HEK293 (cell line): ENCODE results near the gene ZSWIM6.

Experiments used
- CTCF ChIA-PET: fragments of 350-600 bp; formaldehyde crosslinking; extraction: SDS; loops from one replicate; lab custom pipeline; 2021; ENCODE audit warnings: antibody characterized with exemption; lab: Yijun Ruan, JAX
- POLR2A ChIA-PET: fragments of 300-600 bp; formaldehyde crosslinking; extraction: SDS; loops from one replicate; lab custom pipeline; 2020; ENCODE audit warnings: antibody characterized with exemption, inconsistent platforms; lab: Yijun Ruan, JAX
- H3K27ac ChIP-seq: fragments of 200-500 bp; sonication (Bioruptor generic); 2 replicates; pipeline ENCODE4 v1.5.1; 2014; ENCODE audit warnings: low read depth, low read length, control low read depth, inconsistent platforms; ENCODE audit errors: extremely low read depth
- H3K36me3 ChIP-seq, 2 experiments: fragments of 200-500 bp in 1 of 2; sonication (Bioruptor generic) in 1 of 2; 1 replicate in 1 of 2; 2 replicates in 1 of 2; pipeline ENCODE4 v1.5.1; 2014 to 2017; ENCODE audit warnings: inconsistent platforms in 2 of 2, low read length in 2 of 2; ENCODE audit not compliant: control insufficient read depth in 2 of 2, insufficient read depth in 1 of 2
- H3K4me1 ChIP-seq: fragments of 200-500 bp; sonication (Bioruptor generic); 2 replicates; pipeline ENCODE4 v1.5.1; 2014; ENCODE audit warnings: mild to moderate bottlenecking, low read length, inconsistent platforms; ENCODE audit not compliant: control insufficient read depth, insufficient read depth
- H3K4me3 ChIP-seq: 2 replicates; pipeline ENCODE4 v1.5.1; 2011; ENCODE audit warnings: low read depth, mild to moderate bottlenecking, control low read depth, low read length, moderate library complexity
- H3K9me3 ChIP-seq: fragments of 200-500 bp; sonication (Bioruptor generic); 2 replicates; pipeline ENCODE4 v1.5.1; 2014; ENCODE audit warnings: low read depth, low read length, inconsistent platforms; ENCODE audit not compliant: control insufficient read depth, insufficient read depth
- HOXA7 ChIP-seq: sonication (generic); formaldehyde crosslinking; IDR thresholded peaks from 2 replicates; pipeline ENCODE4 v1.8.1; 2022; ENCODE audit warnings: missing genetic modification reagents, borderline replicate concordance
- MYNN ChIP-seq: fragments of 450-650 bp; formaldehyde crosslinking; IDR thresholded peaks from 2 replicates; pipeline ENCODE4 v1.5.1; 2016; ENCODE audit warnings: missing biosample characterization, missing genetic modification characterization, borderline replicate concordance
- TRIM28 ChIP-seq: IDR thresholded peaks from 2 replicates; pipeline ENCODE4 v1.6.1; 2011; ENCODE audit warnings: low read length, control low read depth, borderline replicate concordance
- ZBTB44 ChIP-seq: fragments of 450-650 bp; IDR thresholded peaks from 2 replicates; pipeline ENCODE4 v1.5.1; 2018; ENCODE audit warnings: missing biosample characterization, mild to moderate bottlenecking, missing genetic modification characterization
- ZBTB48 ChIP-seq: fragments of 450-650 bp; formaldehyde crosslinking; IDR thresholded peaks from 2 replicates; pipeline ENCODE4 v1.5.1; 2016; ENCODE audit warnings: missing biosample characterization, missing genetic modification characterization
- ZEB2 ChIP-seq: fragments of 450-650 bp; formaldehyde crosslinking; IDR thresholded peaks from 2 replicates; pipeline ENCODE4 v1.5.1; 2016; ENCODE audit warnings: missing biosample characterization, missing genetic modification characterization
- ZIC2 ChIP-seq: fragments of 450-650 bp; formaldehyde crosslinking; IDR thresholded peaks from 2 replicates; pipeline ENCODE4 v1.5.1; 2016; ENCODE audit warnings: missing biosample characterization, missing genetic modification characterization
- ZNF121 ChIP-seq: fragments of 450-650 bp; formaldehyde crosslinking; IDR thresholded peaks from 2 replicates; pipeline ENCODE4 v1.5.1; 2016; ENCODE audit warnings: missing biosample characterization, missing genetic modification characterization
- ZNF146 ChIP-seq: fragments of 450-650 bp; formaldehyde crosslinking; IDR thresholded peaks from 2 replicates; pipeline ENCODE4 v1.5.1; 2016; ENCODE audit warnings: missing biosample characterization, missing genetic modification characterization
- ZNF19 ChIP-seq: fragments of 450-650 bp; formaldehyde crosslinking; IDR thresholded peaks from 2 replicates; pipeline ENCODE4; 2016; ENCODE audit warnings: missing biosample characterization, missing genetic modification characterization, low read depth
- ZNF214 ChIP-seq: fragments of 450-650 bp; formaldehyde crosslinking; IDR thresholded peaks from 2 replicates; pipeline ENCODE4 v1.5.1; 2017; ENCODE audit warnings: missing biosample characterization, mild to moderate bottlenecking, missing genetic modification characterization, borderline replicate concordance
- ZNF571 ChIP-seq: fragments of 450-650 bp; formaldehyde crosslinking; IDR thresholded peaks from 2 replicates; pipeline ENCODE4 v1.5.0; 2017; ENCODE audit warnings: missing biosample characterization, missing genetic modification characterization
- ZNF585B ChIP-seq: fragments of 450-650 bp; formaldehyde crosslinking; IDR thresholded peaks from 2 replicates; pipeline ENCODE4 v1.5.1; 2016; ENCODE audit warnings: missing biosample characterization, missing genetic modification characterization
- ZNF654 ChIP-seq: fragments of 450-650 bp; formaldehyde crosslinking; IDR thresholded peaks from 2 replicates; pipeline ENCODE4 v1.5.1; 2016; ENCODE audit warnings: low read depth, missing biosample characterization, missing genetic modification characterization
- ZNF707 ChIP-seq: fragments of 450-650 bp; formaldehyde crosslinking; IDR thresholded peaks from 2 replicates; pipeline ENCODE4 v1.5.1; 2016; ENCODE audit warnings: missing biosample characterization, missing genetic modification characterization
- TF ChIP-seq, protein P1 (sequence below): sonication (generic); formaldehyde crosslinking; IDR thresholded peaks from 2 replicates; pipeline ENCODE4 v1.8.1; 2022; ENCODE audit warnings: mild to moderate bottlenecking, moderate library complexity, missing genetic modification reagents
- TF ChIP-seq, protein P2 (sequence below): fragments of 450-650 bp; formaldehyde crosslinking; IDR thresholded peaks from 2 replicates; pipeline ENCODE4 v1.5.1; 2016; ENCODE audit warnings: missing biosample characterization, missing genetic modification characterization
- TF ChIP-seq, protein P3 (sequence below): fragments of 450-650 bp; formaldehyde crosslinking; IDR thresholded peaks from 2 replicates; pipeline ENCODE4 v1.5.1; 2016; ENCODE audit warnings: missing biosample characterization, missing genetic modification characterization, low read depth

Gene ZSWIM6

GRCh38 chr5:61519728-61520277, 187.7 kb downstream of the ZSWIM6 start:
- no peaks in the 10 kb centered on the region for H3K4me1 ChIP-seq
- no peak for TF ChIP-seq ZIC2 (tag by site-specific recombination)
- no peak for TF ChIP-seq ZNF214 (tag by site-specific recombination)
- TF ChIP-seq, protein P1, sequence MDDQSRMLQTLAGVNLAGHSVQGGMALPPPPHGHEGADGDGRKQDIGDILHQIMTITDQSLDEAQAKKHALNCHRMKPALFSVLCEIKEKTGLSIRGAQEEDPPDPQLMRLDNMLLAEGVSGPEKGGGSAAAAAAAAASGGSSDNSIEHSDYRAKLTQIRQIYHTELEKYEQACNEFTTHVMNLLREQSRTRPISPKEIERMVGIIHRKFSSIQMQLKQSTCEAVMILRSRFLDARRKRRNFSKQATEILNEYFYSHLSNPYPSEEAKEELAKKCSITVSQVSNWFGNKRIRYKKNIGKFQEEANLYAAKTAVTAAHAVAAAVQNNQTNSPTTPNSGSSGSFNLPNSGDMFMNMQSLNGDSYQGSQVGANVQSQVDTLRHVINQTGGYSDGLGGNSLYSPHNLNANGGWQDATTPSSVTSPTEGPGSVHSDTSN (CRISPR knock-in tag), result no peak
- no peak for TF ChIP-seq MYNN
- TF ChIP-seq HOXA7 (CRISPR knock-in tag), result no peak
- TF ChIP-seq, protein P2, sequence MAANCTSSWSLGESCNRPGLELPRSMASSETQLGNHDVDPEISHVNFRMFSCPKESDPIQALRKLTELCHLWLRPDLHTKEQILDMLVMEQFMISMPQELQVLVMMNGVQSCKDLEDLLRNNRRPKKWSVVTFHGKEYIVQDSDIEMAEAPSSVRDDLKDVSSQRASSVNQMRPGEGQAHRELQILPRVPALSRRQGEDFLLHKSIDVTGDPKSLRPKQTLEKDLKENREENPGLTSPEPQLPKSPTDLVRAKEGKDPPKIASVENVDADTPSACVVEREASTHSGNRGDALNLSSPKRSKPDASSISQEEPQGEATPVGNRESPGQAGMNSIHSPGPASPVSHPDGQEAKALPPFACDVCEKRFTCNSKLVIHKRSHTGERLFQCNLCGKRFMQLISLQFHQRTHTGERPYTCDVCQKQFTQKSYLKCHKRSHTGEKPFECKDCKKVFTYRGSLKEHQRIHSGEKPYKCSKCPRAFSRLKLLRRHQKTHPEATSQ, result no peak
- no peak for TF ChIP-seq ZNF585B (tag by site-specific recombination)
- no peak for TF ChIP-seq ZBTB44 (tag by site-specific recombination)
- TF ChIP-seq ZNF121 (tag by site-specific recombination), result no peak
- TF ChIP-seq ZNF146, result no peak
- TF ChIP-seq ZNF19 (tag by site-specific recombination), result no peak
- no peak for TF ChIP-seq ZEB2 (tag by site-specific recombination)
- TF ChIP-seq ZNF707, result no peak
- no peak for TF ChIP-seq ZBTB48 (tag by site-specific recombination)
- no peak for TF ChIP-seq ZNF654
- TF ChIP-seq TRIM28, result no peak
- TF ChIP-seq ZNF571 (tag by site-specific recombination), result no peak
- TF ChIP-seq, protein P3, sequence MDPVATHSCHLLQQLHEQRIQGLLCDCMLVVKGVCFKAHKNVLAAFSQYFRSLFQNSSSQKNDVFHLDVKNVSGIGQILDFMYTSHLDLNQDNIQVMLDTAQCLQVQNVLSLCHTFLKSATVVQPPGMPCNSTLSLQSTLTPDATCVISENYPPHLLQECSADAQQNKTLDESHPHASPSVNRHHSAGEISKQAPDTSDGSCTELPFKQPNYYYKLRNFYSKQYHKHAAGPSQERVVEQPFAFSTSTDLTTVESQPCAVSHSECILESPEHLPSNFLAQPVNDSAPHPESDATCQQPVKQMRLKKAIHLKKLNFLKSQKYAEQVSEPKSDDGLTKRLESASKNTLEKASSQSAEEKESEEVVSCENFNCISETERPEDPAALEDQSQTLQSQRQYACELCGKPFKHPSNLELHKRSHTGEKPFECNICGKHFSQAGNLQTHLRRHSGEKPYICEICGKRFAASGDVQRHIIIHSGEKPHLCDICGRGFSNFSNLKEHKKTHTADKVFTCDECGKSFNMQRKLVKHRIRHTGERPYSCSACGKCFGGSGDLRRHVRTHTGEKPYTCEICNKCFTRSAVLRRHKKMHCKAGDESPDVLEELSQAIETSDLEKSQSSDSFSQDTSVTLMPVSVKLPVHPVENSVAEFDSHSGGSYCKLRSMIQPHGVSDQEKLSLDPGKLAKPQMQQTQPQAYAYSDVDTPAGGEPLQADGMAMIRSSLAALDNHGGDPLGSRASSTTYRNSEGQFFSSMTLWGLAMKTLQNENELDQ (tag by site-specific recombination), result no peak
- H3K4me3 ChIP-seq, result no peak overlapping the region
- no peak overlapping the region for H3K27ac ChIP-seq
- ChIA-PET CTCF (no interaction called here), POLR2A (no interaction called here)
- H3K9me3 ChIP-seq, result no peaks in the 10 kb centered on the region
- peaks cover 0 to 16% of the 10 kb centered on the region in 2 experiments; a peak in 1 of 3 replicates for H3K36me3 ChIP-seq

GRCh38 chr5:61523073-61523472, 191.0 kb downstream of the ZSWIM6 start:
- POLR2A ChIA-PET, result no interaction called here
- no peak overlapping the region for H3K4me3 ChIP-seq
- H3K27ac ChIP-seq, result no peak overlapping the region
- TF ChIP-seq, protein P2, result no peak
- CTCF ChIA-PET, result no interaction called here
- no peaks in the 10 kb centered on the region for H3K9me3 ChIP-seq
- peaks cover 3 to 34% of the 10 kb centered on the region in 2 experiments; a peak in 2 of 3 replicates for H3K36me3 ChIP-seq
- no peaks in the 10 kb centered on the region for H3K4me1 ChIP-seq
